B cell (primary cell): ENCODE results near the gene MMS19. TPM values are rescaled to one million over a fixed set of nuclear protein-coding genes. Genes with fewer than 3 reads are reported as not detected.

ENCODE experiments used
- ATAC-seq: fragments of 200-7000 bp; cut with Tn5 transposase; one replicate; pipeline ENCODE4 v1.10.0; 2021; ENCODE audit warnings: low read depth, mild to moderate bottlenecking, moderate number of reproducible peaks, moderate library complexity
- CTCF ChIA-PET: fragments of 350-600 bp; sonication (Branson Sonifier 250); formaldehyde crosslinking; loops from one replicate; lab custom pipeline; 2021; ENCODE audit warnings: antibody characterized with exemption, inconsistent platforms; lab: Charles Lee
- POLR2A ChIA-PET: fragments of 350-600 bp; sonication (Branson Sonifier 250); formaldehyde crosslinking; loops from one replicate; lab custom pipeline; 2021; ENCODE audit warnings: antibody characterized with exemption; lab: Charles Lee
- DNase-seq: peaks from one replicate; pipeline ENCODE4 v3.0.0; 2013
- H2AFZ ChIP-seq: 2 replicates; pipeline ENCODE4 v1.6.1; 2012; ENCODE audit warnings: mild to moderate bottlenecking, low read depth, low read length; ENCODE audit not compliant: insufficient read depth, poor library complexity, severe bottlenecking
- H3K27ac ChIP-seq, 2 donors: 1 replicate in 1 of 2; 2 replicates in 1 of 2; pipeline ENCODE4 v1.5.1; 2012 to 2013; ENCODE audit warnings: low read length in 2 of 2, mild to moderate bottlenecking in 2 of 2, moderate library complexity in 1 of 2
- H3K27me3 ChIP-seq, 4 experiments: fragments of 200-600 bp in 1 of 4; sonication (generic) in 1 of 4; replicated peaks in 1 of 4; 1 replicate in 2 of 4; 2 replicates in 2 of 4; pipeline versions ENCODE4 v1.6.1 to v1.7.0; 2013 to 2016; ENCODE audit warnings: low read length in 3 of 4, mild to moderate bottlenecking in 2 of 4, mixed read lengths in 1 of 4, moderate library complexity in 1 of 4; ENCODE audit not compliant: insufficient read depth in 4 of 4, control insufficient read depth in 3 of 4; ENCODE audit errors: control extremely low read depth in 1 of 4
- H3K36me3 ChIP-seq, 2 experiments: replicated peaks in 1 of 2; 1 replicate in 1 of 2; 2 replicates in 1 of 2; pipeline versions ENCODE4 v1.6.1 to v1.7.1; 2013; ENCODE audit warnings: low read length in 1 of 2; ENCODE audit not compliant: insufficient read depth in 2 of 2, control insufficient read depth in 1 of 2; ENCODE audit errors: control extremely low read depth in 1 of 2, extremely low read depth in 1 of 2
- H3K4me1 ChIP-seq, 2 donors: fragments of 200-600 bp in 1 of 2; sonication (generic) in 1 of 2; 1 replicate in 1 of 2; 2 replicates in 1 of 2; pipeline versions ENCODE4 v1.5.1 to v1.6.1; 2013 to 2017; ENCODE audit warnings: low read length in 2 of 2; ENCODE audit not compliant: control insufficient read depth in 2 of 2, insufficient read depth in 2 of 2
- H3K4me2 ChIP-seq: replicated peaks from 2 replicates; pipeline ENCODE3; 2012; ENCODE audit warnings: mild to moderate bottlenecking, low read depth, low read length; ENCODE audit not compliant: poor library complexity, severe bottlenecking
- H3K4me3 ChIP-seq, 5 experiments: fragments of 200-600 bp in 1 of 5; sonication (generic) in 1 of 5; 1 replicate in 3 of 5; 2 replicates in 2 of 5; pipeline versions ENCODE4 v1.5.1 to v1.7.0; 2011 to 2016; ENCODE audit warnings: low read length in 4 of 5, mild to moderate bottlenecking in 4 of 5, low read depth in 2 of 5, control low read depth in 1 of 5, moderate library complexity in 1 of 5; ENCODE audit not compliant: insufficient read depth in 1 of 5; ENCODE audit errors: control extremely low read depth in 1 of 5, extremely low read depth in 1 of 5
- H3K79me2 ChIP-seq: fragments of 200-600 bp; sonication (generic); one replicate; pipeline ENCODE4 v1.6.0; 2016; ENCODE audit warnings: low read length; ENCODE audit not compliant: control insufficient read depth, insufficient read depth
- H3K9ac ChIP-seq: fragments of 200-600 bp; sonication (generic); 2 replicates; pipeline ENCODE4 v1.6.1; 2017; ENCODE audit warnings: mild to moderate bottlenecking, low read length, moderate library complexity
- H3K9me3 ChIP-seq, 3 donors: one replicate each; pipeline versions ENCODE4 v1.6.1 to v1.7.1; 2013; ENCODE audit warnings: low read length in 2 of 3; ENCODE audit not compliant: control insufficient read depth in 2 of 3, insufficient read depth in 1 of 3; ENCODE audit errors: control extremely low read depth in 1 of 3
- H4K20me1 ChIP-seq: 2 replicates; pipeline ENCODE4 v1.6.0; 2012; ENCODE audit warnings: mild to moderate bottlenecking, low read length; ENCODE audit not compliant: insufficient read depth, control insufficient read depth, poor library complexity, severe bottlenecking
- H3K27ac Mint-ChIP-seq: one replicate; pipeline ENCODE4 v1.8.0; 2021; ENCODE audit warnings: mixed read lengths
- H3K27me3 Mint-ChIP-seq: one replicate; pipeline ENCODE4 v1.8.0; 2021; ENCODE audit warnings: mixed read lengths
- H3K4me1 Mint-ChIP-seq: one replicate; pipeline ENCODE4 v1.8.0; 2021; ENCODE audit warnings: mixed read lengths
- H3K4me3 Mint-ChIP-seq: one replicate; pipeline ENCODE4 v1.8.0; 2021; ENCODE audit warnings: mixed read lengths
- H3K9me3 Mint-ChIP-seq: one replicate; pipeline ENCODE4 v1.8.0; 2022; ENCODE audit warnings: mixed read lengths; ENCODE audit not compliant: insufficient read depth
- EZH2 ChIP-seq: IDR thresholded peaks from 2 replicates; pipeline ENCODE4 v1.6.1; 2012; ENCODE audit warnings: borderline replicate concordance, low read depth, mild to moderate bottlenecking, moderate library complexity, low read length; ENCODE audit not compliant: insufficient read depth, poor library complexity, severe bottlenecking
- WGBS: methylation state at CpG from one replicate; pipeline ENCODE4 v1.1.5; 2013; ENCODE audit warnings: missing lambda C conversion rate; ENCODE audit not compliant: insufficient coverage; 5-methylcytosine and 5-hydroxymethylcytosine counted together
- intact Hi-C: fragments of 100-400 bp; cut with micrococcal nuclease; formaldehyde crosslinking; loops from one replicate; pipeline ENCODE4 v1.10.0; 2022
- polyA plus RNA-seq: library from polyadenylated mRNA; depleted of rRNA; stranded (reverse); fragments of >200 nt; gene quantifications from 2 replicates; pipeline ENCODE4 v1.2.3, GENCODE V29; 2012
- total RNA-seq, 2 donors: library from RNA; stranded (reverse); fragments of 120-200 nt in 1 of 2; gene quantifications; 1 replicate in 1 of 2; 2 replicates in 1 of 2; pipeline versions ENCODE4 v1.2.3 to v1.2.4, GENCODE V29; 2013 to 2022
- TF ChIP-seq, protein P1 (sequence below): fragments of 200-600 bp; IDR thresholded peaks from one replicate; pipeline ENCODE4 v1.8.0; 2022; ENCODE audit warnings: antibody characterized with exemption, mild to moderate bottlenecking

MMS19 gene
- total and polyA plus RNA-seq, 2 donors (not counting 1 experiment from before 2014, with no cell fraction given), result 82.1 to 102 TPM

DNA sequence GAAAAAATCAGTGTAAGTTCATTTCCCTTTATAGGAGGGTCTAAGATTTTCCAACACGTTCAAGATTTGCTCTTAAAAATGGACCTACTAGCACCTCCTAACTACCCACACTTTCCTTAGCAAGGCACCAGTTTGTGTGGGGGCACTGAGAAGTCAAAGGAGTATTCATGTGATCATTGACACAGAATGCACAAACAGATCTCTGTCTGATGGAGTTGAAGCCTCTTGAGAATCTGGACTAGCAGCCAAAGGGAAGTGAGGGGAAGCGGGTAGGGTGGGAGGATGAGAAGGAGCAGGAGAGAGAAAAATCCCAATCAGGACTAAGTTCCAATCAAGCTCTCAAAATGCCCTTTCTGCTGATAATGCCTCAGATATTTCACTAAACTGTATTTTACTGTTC lies 4.1 kb downstream of the MMS19 start:
- H3K4me3 ChIP-seq, result no peak overlapping the region
- peaks cover 0 to 2% (median 0%) of the 10 kb centered on the region in 4 experiments for H3K27me3 ChIP-seq
- ATAC-seq, result no peak
- peaks cover 90% of the 10 kb centered on the region for H3K79me2 ChIP-seq
- no peak overlapping the region for H3K27ac ChIP-seq
- intact Hi-C loops, result no loop called here
- H4K20me1 ChIP-seq, result peaks cover 63% of the 10 kb centered on the region
- H3K4me3 Mint-ChIP-seq, result no peak overlapping the region
- peaks cover 48% of the 10 kb centered on the region for H3K4me1 Mint-ChIP-seq
- H3K9me3 Mint-ChIP-seq, result no peaks in the 10 kb centered on the region
- TF ChIP-seq, protein P1, sequence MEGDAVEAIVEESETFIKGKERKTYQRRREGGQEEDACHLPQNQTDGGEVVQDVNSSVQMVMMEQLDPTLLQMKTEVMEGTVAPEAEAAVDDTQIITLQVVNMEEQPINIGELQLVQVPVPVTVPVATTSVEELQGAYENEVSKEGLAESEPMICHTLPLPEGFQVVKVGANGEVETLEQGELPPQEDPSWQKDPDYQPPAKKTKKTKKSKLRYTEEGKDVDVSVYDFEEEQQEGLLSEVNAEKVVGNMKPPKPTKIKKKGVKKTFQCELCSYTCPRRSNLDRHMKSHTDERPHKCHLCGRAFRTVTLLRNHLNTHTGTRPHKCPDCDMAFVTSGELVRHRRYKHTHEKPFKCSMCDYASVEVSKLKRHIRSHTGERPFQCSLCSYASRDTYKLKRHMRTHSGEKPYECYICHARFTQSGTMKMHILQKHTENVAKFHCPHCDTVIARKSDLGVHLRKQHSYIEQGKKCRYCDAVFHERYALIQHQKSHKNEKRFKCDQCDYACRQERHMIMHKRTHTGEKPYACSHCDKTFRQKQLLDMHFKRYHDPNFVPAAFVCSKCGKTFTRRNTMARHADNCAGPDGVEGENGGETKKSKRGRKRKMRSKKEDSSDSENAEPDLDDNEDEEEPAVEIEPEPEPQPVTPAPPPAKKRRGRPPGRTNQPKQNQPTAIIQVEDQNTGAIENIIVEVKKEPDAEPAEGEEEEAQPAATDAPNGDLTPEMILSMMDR, result no peak
- no peak for TF ChIP-seq EZH2
- CTCF ChIA-PET, result no interaction called here
- no peak overlapping the region for H3K4me2 ChIP-seq
- no peak overlapping the region for H3K27ac Mint-ChIP-seq
- H3K9me3 ChIP-seq, result no peaks in the 10 kb centered on the region
- peaks cover 11 to 17% of the 10 kb centered on the region in 2 donors for H3K4me1 ChIP-seq
- H2AFZ ChIP-seq, result no peak overlapping the region
- POLR2A ChIA-PET, result no interaction called here
- no peaks in the 10 kb centered on the region for H3K27me3 Mint-ChIP-seq
- no peak for DNase-seq
- H3K9ac ChIP-seq, result no peak overlapping the region
- H3K36me3 ChIP-seq, result peaks cover 0 to 6% of the 10 kb centered on the region in 2 experiments
- WGBS, result no CpG with 5 or more reads among the region's 2 CpGs

DNA sequence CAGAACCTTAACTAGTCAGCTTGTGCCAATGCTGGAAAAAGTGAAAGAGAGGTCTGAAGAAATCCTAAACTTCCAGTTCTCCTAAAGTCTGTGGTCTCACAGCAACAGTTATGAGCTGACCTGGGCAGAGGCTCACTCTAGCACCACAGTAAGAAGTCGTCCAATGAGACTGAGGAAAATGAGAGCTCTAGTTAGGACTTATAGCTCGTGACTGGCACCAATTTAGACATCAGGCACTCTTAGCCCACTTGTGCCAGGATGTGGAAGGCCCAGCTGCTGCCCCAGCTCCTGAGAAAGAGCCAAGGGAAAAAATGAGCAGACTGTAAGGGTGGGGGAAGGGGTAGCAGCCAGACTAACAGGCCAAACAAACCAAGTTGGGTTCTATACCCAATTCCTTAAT lies 7.6 kb downstream of the MMS19 start:
- WGBS, result 82% methylated on average over 2 of the region's 2 CpGs
- H3K9ac ChIP-seq, result no peak overlapping the region
- peaks cover 3 to 9% of the 10 kb centered on the region in 2 donors for H3K4me1 ChIP-seq
- Mint-ChIP-seq H3K27me3 (no peaks in the 10 kb centered on the region), H3K4me3 (no peak overlapping the region), H3K27ac (no peak overlapping the region), H3K4me1 (peaks cover 35% of the 10 kb centered on the region), H3K9me3 (no peaks in the 10 kb centered on the region)
- H2AFZ ChIP-seq, result no peak overlapping the region
- no peak for TF ChIP-seq EZH2
- peaks cover 0 to 11% of the 10 kb centered on the region in 2 experiments for H3K36me3 ChIP-seq
- DNase-seq (no peak), ATAC-seq (no peak)
- H4K20me1 ChIP-seq, result peaks cover 72% of the 10 kb centered on the region
- CTCF ChIA-PET, result interaction anchor here (1.5 kb wide), 1 partner anchor 26 kb away, joined by 6 read pairs; no protein-coding TSS in a partner anchor
- no peak overlapping the region for H3K27ac ChIP-seq
- H3K9me3 ChIP-seq, result no peaks in the 10 kb centered on the region
- POLR2A ChIA-PET, result interaction anchor here (0.6 kb wide), 1 partner anchor 103 kb away, joined by 6 read pairs; no protein-coding TSS in a partner anchor
- H3K79me2 ChIP-seq, result peaks cover 97% of the 10 kb centered on the region
- H3K4me3 ChIP-seq, result no peak overlapping the region
- intact Hi-C loops, result no loop called here
- H3K27me3 ChIP-seq, result no peaks in the 10 kb centered on the region
- no peak overlapping the region for H3K4me2 ChIP-seq
